Measurements from ENCODE around the gene ZBTB21. TPM values are rescaled to one million over a fixed set of nuclear protein-coding genes. Genes with fewer than 3 reads are reported as not detected.

The ZBTB21 gene
- total and polyA plus RNA-seq, 2 of the 8 experiments (the other 6 are each of a cell fraction or from before 2014, with no cell fraction given): 3.9 to 17.8 TPM

DNA sequence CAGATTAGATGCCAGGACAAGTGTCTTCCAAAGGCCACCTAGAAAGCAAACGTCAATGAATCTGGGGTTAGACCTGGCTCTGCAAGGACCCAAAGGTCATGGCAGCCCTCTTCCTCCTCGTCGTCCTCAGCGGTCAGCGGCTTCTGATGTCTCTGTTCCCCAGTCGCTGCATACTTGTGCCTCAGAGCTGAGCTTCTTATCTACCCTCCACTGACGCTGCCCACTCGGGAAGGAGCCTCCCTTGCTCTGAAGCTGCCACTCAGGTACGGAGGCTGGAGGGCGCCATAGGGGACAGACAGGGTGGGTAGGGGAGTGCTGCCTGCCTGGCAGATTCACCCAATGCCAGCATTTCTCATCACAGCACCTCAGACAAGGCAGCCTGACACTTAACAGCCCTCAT lies 49.6 kb upstream of the ZBTB21 start (continued):
- TF ChIP-seq, protein P1, sequence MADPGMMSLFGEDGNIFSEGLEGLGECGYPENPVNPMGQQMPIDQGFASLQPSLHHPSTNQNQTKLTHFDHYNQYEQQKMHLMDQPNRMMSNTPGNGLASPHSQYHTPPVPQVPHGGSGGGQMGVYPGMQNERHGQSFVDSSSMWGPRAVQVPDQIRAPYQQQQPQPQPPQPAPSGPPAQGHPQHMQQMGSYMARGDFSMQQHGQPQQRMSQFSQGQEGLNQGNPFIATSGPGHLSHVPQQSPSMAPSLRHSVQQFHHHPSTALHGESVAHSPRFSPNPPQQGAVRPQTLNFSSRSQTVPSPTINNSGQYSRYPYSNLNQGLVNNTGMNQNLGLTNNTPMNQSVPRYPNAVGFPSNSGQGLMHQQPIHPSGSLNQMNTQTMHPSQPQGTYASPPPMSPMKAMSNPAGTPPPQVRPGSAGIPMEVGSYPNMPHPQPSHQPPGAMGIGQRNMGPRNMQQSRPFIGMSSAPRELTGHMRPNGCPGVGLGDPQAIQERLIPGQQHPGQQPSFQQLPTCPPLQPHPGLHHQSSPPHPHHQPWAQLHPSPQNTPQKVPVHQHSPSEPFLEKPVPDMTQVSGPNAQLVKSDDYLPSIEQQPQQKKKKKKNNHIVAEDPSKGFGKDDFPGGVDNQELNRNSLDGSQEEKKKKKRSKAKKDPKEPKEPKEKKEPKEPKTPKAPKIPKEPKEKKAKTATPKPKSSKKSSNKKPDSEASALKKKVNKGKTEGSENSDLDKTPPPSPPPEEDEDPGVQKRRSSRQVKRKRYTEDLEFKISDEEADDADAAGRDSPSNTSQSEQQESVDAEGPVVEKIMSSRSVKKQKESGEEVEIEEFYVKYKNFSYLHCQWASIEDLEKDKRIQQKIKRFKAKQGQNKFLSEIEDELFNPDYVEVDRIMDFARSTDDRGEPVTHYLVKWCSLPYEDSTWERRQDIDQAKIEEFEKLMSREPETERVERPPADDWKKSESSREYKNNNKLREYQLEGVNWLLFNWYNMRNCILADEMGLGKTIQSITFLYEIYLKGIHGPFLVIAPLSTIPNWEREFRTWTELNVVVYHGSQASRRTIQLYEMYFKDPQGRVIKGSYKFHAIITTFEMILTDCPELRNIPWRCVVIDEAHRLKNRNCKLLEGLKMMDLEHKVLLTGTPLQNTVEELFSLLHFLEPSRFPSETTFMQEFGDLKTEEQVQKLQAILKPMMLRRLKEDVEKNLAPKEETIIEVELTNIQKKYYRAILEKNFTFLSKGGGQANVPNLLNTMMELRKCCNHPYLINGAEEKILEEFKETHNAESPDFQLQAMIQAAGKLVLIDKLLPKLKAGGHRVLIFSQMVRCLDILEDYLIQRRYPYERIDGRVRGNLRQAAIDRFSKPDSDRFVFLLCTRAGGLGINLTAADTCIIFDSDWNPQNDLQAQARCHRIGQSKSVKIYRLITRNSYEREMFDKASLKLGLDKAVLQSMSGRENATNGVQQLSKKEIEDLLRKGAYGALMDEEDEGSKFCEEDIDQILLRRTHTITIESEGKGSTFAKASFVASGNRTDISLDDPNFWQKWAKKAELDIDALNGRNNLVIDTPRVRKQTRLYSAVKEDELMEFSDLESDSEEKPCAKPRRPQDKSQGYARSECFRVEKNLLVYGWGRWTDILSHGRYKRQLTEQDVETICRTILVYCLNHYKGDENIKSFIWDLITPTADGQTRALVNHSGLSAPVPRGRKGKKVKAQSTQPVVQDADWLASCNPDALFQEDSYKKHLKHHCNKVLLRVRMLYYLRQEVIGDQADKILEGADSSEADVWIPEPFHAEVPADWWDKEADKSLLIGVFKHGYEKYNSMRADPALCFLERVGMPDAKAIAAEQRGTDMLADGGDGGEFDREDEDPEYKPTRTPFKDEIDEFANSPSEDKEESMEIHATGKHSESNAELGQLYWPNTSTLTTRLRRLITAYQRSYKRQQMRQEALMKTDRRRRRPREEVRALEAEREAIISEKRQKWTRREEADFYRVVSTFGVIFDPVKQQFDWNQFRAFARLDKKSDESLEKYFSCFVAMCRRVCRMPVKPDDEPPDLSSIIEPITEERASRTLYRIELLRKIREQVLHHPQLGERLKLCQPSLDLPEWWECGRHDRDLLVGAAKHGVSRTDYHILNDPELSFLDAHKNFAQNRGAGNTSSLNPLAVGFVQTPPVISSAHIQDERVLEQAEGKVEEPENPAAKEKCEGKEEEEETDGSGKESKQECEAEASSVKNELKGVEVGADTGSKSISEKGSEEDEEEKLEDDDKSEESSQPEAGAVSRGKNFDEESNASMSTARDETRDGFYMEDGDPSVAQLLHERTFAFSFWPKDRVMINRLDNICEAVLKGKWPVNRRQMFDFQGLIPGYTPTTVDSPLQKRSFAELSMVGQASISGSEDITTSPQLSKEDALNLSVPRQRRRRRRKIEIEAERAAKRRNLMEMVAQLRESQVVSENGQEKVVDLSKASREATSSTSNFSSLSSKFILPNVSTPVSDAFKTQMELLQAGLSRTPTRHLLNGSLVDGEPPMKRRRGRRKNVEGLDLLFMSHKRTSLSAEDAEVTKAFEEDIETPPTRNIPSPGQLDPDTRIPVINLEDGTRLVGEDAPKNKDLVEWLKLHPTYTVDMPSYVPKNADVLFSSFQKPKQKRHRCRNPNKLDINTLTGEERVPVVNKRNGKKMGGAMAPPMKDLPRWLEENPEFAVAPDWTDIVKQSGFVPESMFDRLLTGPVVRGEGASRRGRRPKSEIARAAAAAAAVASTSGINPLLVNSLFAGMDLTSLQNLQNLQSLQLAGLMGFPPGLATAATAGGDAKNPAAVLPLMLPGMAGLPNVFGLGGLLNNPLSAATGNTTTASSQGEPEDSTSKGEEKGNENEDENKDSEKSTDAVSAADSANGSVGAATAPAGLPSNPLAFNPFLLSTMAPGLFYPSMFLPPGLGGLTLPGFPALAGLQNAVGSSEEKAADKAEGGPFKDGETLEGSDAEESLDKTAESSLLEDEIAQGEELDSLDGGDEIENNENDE (IDR thresholded peaks at IDR 0.05; ENCODE audit: insufficient replicate concordance, low read length): no peak
- no peak for TF ChIP-seq GTF2F1 (IDR thresholded peaks at IDR 0.05; ENCODE audit: borderline replicate concordance, low read depth, low read length)
- TF ChIP-seq CTCF (IDR thresholded peaks at IDR 0.05; ENCODE audit: control extremely low read depth in 1 of 3, insufficient read depth in 1 of 3, low read depth in 1 of 3, low read length in 3 of 3): no peak
- TF ChIP-seq TAF1 (IDR thresholded peaks at IDR 0.05; ENCODE audit: low read depth, low read length): no peak
- TF ChIP-seq ASH2L (IDR thresholded peaks at IDR 0.05; ENCODE audit: low read length): no peak
- TF ChIP-seq EP300 (IDR thresholded peaks at IDR 0.05; ENCODE audit: borderline replicate concordance in 1 of 2, low read depth in 2 of 2, low read length in 2 of 2): no peak
- TF ChIP-seq CBX8 (IDR thresholded peaks at IDR 0.05; ENCODE audit: borderline replicate concordance, low read depth, low read length): no peak
